Renal pelvis (tissue), 12 donors: ENCODE results near the gene ZBTB8OS. TPM values are rescaled to one million over a fixed set of nuclear protein-coding genes. Genes with fewer than 3 reads are reported as not detected.
"Not testable (repeated sequence)": the region's sequence is repeated elsewhere in the genome, so short reads cannot be mapped to it uniquely, and the experiment has no call there.

ENCODE experiments used
- DNase-seq: peaks from one replicate; pipeline ENCODE4 v3.0.0-alpha.2; 2013
- long read RNA-seq, 16 experiments: transcript quantifications; one replicate each; lab custom pipeline, GENCODE V29; 2026
- polyA plus RNA-seq, 3 donors: library from polyadenylated mRNA; unstranded; fragments of 120-200 nt; gene quantifications; one replicate each; pipeline ENCODE4 v1.2.1, GENCODE V29; 2013; ENCODE audit not compliant: insufficient read length in 3 of 3

ZBTB8OS gene
- polyA plus RNA-seq: 10 to 100 TPM; 36.1 to 42.6 (median 36.7) TPM
- long read RNA-seq, donor 1, partial matches to known transcripts: 0 of 9 reads
- long read RNA-seq, donor 1, other reads (novel, unspliced or antisense): 0 of 9 reads
- long read RNA-seq, donor 2, transcript ZBTB8OS-208 (7 exons, 1,601 nt): major isoform, 5 of 10 reads
- long read RNA-seq, donor 2, partial matches to known transcripts: 0 of 10 reads
- long read RNA-seq, donor 2, other reads (novel, unspliced or antisense): 0 of 10 reads
- long read RNA-seq, donor 3, partial matches to known transcripts: 0 of 5 reads
- long read RNA-seq, donor 3, other reads (novel, unspliced or antisense): 0 of 5 reads
- long read RNA-seq, donor 4, transcript ZBTB8OS-208 (7 exons, 1,601 nt): major isoform, 7 of 14 reads
- long read RNA-seq, donor 4, partial matches to known transcripts: 0 of 14 reads
- long read RNA-seq, donor 4, other reads (novel, unspliced or antisense): 0 of 14 reads
- long read RNA-seq, donor 5, partial matches to known transcripts: 0 of 4 reads
- long read RNA-seq, donor 5, other reads (novel, unspliced or antisense): 0 of 4 reads
- long read RNA-seq, donor 6, transcript ZBTB8OS-208 (7 exons, 1,601 nt): major isoform, 6 of 123 reads
- long read RNA-seq, donor 6, partial matches to known transcripts: 35 of 123 reads
- long read RNA-seq, donor 6, other reads (novel, unspliced or antisense): 80 of 123 reads
- long read RNA-seq, donor 7, transcript ZBTB8OS-208 (7 exons, 1,601 nt): major isoform, 5 of 10 reads
- long read RNA-seq, donor 7, partial matches to known transcripts: 0 of 10 reads
- long read RNA-seq, donor 7, other reads (novel, unspliced or antisense): 0 of 10 reads
- long read RNA-seq, donor 8, partial matches to known transcripts: 0 of 4 reads
- long read RNA-seq, donor 8, other reads (novel, unspliced or antisense): 0 of 4 reads
- long read RNA-seq, donor 9, partial matches to known transcripts: 169 of 182 reads
- long read RNA-seq, donor 9, other reads (novel, unspliced or antisense): 5 of 182 reads
- long read RNA-seq, donor 10, transcript ZBTB8OS-208 (7 exons, 1,601 nt): major isoform, 5 of 16 reads
- long read RNA-seq, donor 10, partial matches to known transcripts: 0 of 16 reads
- long read RNA-seq, donor 10, other reads (novel, unspliced or antisense): 6 of 16 reads
- long read RNA-seq, donor 11, partial matches to known transcripts: 8 of 13 reads
- long read RNA-seq, donor 11, other reads (novel, unspliced or antisense): 0 of 13 reads
- long read RNA-seq, donor 12, transcript ZBTB8OS-208 (7 exons, 1,601 nt): major isoform, 6 of 191 reads
- long read RNA-seq, donor 12, partial matches to known transcripts: 45 of 191 reads
- long read RNA-seq, donor 12, other reads (novel, unspliced or antisense): 135 of 191 reads
- long read RNA-seq, donor 13, transcript ZBTB8OS-208 (7 exons, 1,601 nt): major isoform, 5 of 17 reads
- long read RNA-seq, donor 13, partial matches to known transcripts: 11 of 17 reads
- long read RNA-seq, donor 13, other reads (novel, unspliced or antisense): 0 of 17 reads
- long read RNA-seq, donor 14: 0 reads
- long read RNA-seq, donor 15, transcript ZBTB8OS-208 (7 exons, 1,601 nt): major isoform, 8 of 564 reads
- long read RNA-seq, donor 15, partial matches to known transcripts: 439 of 564 reads
- long read RNA-seq, donor 15, other reads (novel, unspliced or antisense): 110 of 564 reads
- long read RNA-seq, donor 16, transcript ZBTB8OS-208 (7 exons, 1,601 nt): major isoform, 8 of 9 reads
- long read RNA-seq, donor 16, partial matches to known transcripts: 0 of 9 reads
- long read RNA-seq, donor 16, other reads (novel, unspliced or antisense): 0 of 9 reads

GRCh38 chr1:32650248-32650751 lies at the start of gene ZBTB8OS:
Gene ZBTB8OS (minus strand): TSS chr1:32650550. CDS start chr1:32650529, 21 bp downstream.
- peak; percentile 93 for DNase-seq

- DNase-seq: not testable (repeated sequence)
These were observed 46.6 kb upstream of the ZBTB8OS start for GRCh38 chr1:32696996-32697395.

- no peak for DNase-seq
These were observed 45.7 kb upstream of the ZBTB8OS start for GRCh38 chr1:32696041-32696440.

- DNase-seq: no peak
These were observed 45.0 kb upstream of the ZBTB8OS start for GRCh38 chr1:32695098-32695904.

GRCh38 chr1:32693455-32694174 lies 43.3 kb upstream of the ZBTB8OS start:
- no peak for DNase-seq

GRCh38 chr1:32686387-32686786 lies 36.0 kb upstream of the ZBTB8OS start:
- DNase-seq: no peak

- DNase-seq: no peak
These were observed 35.1 kb upstream of the ZBTB8OS start for GRCh38 chr1:32685498-32685897.

GRCh38 chr1:32684167-32684811 lies 33.9 kb upstream of the ZBTB8OS start:
- peak; percentile 52 for DNase-seq

- DNase-seq: no peak
These were observed 33.0 kb upstream of the ZBTB8OS start for GRCh38 chr1:32683397-32683796.

- no peak for DNase-seq
These were observed 31.6 kb upstream of the ZBTB8OS start for GRCh38 chr1:32681999-32682398.

GRCh38 chr1:32681509-32681908 lies 31.2 kb upstream of the ZBTB8OS start:
- DNase-seq: no peak

- no peak for DNase-seq
These were observed 30.3 kb upstream of the ZBTB8OS start for GRCh38 chr1:32680642-32681041.

- not testable (repeated sequence) for DNase-seq
These were observed 29.6 kb upstream of the ZBTB8OS start for GRCh38 chr1:32679993-32680392.

GRCh38 chr1:32676945-32677344 lies 26.6 kb upstream of the ZBTB8OS start:
- no peak for DNase-seq

GRCh38 chr1:32668716-32669115 lies 18.4 kb upstream of the ZBTB8OS start:
- DNase-seq: not testable (repeated sequence)

GRCh38 chr1:32666901-32667566 lies 16.7 kb upstream of the ZBTB8OS start:
- DNase-seq: no peak

GRCh38 chr1:32665915-32666314 lies 15.6 kb upstream of the ZBTB8OS start:
- DNase-seq: no peak

- DNase-seq: no peak
These were observed 9.2 kb upstream of the ZBTB8OS start for GRCh38 chr1:32659581-32659980.
